Suppressor macrophage (primary cell): ENCODE data around the gene SGPP2.
A peak's percentile ranks its signal among the peaks of the same experiment; 100 is the strongest.
"Not testable (repeated sequence)": the region's sequence is repeated elsewhere in the genome, so short reads cannot be mapped to it uniquely, and the experiment has no call there.

ENCODE experiments used
- DNase-seq, 4 experiments: peaks; one replicate each; pipeline ENCODE4 v3.0.0-alpha.2; 2020 to 2022

Gene SGPP2

DNA sequence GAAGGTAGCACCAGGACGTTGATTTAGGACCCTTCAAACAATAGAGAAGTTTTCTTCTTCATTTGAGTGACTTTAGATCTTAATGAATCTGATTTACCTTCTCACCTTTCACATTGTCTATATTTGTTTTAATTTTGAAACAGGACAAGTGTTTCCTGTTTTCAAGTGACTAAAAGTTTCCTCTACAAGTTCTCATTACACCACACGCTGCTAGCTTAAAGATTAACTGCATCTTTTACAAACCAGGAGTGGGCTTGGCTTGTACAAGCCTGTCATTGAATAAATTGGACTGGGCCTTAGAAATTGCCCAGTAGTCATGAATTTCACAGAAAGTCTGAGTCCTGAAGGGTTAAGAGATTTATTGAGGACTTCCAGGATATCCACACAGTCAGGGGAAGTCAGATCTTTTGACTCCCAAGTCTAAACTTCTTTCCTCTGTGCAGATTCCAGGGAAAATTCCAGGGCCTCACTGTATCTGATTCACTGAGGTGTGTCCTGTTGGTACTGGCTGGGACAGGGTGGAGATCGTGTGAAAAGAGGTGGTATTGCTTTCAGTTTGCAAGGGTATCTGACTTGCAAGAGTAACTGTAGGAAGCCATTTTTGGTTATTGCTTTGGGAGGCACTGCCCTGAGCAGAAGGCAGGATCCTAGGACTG is 3.4 kb downstream of the SGPP2 start:
- peak in 3 of 4 experiments; percentile 18 to 43 (median 36) for DNase-seq

DNA sequence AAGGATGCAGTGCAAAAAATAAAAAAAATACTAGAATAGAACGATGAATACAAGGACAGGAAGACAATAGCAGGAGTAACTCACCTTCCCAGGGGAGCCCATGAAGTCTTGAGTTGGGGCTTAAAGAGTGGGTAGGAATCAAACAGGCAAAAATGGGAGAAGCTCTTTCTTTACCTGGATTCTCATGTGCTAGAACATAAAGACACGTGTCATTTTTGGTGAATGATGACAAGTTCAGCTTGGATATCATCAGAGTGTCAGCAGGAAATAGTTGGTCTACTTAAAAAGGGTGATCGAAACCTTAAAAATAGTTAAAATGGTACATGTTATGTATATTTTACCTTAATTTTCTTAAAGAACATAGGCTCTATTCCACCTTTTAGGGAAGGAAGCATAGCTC is 5.7 kb downstream of the SGPP2 start:
- no peak for DNase-seq

DNA sequence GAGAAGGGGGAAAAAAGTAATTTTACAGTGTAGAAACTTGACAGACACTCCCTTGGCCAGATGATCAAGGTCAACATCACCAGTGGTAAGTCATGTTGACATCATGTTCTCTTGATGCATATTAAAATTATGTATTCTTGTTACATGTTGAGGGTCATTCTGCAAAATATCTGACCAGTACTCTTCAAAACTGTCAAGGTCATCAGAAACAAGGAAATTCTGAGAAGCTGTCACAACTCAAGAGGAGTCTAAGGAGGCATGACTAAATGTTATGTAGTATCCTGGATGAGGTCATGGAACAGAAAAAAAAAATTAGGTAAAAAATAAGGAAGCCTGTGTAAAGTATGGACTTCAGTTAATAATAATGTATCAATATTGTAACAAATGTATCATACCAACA is 6.3 kb downstream of the SGPP2 start:
- DNase-seq: peak in 3 of 4 experiments; percentile 15 to 75 (median 63)

DNA sequence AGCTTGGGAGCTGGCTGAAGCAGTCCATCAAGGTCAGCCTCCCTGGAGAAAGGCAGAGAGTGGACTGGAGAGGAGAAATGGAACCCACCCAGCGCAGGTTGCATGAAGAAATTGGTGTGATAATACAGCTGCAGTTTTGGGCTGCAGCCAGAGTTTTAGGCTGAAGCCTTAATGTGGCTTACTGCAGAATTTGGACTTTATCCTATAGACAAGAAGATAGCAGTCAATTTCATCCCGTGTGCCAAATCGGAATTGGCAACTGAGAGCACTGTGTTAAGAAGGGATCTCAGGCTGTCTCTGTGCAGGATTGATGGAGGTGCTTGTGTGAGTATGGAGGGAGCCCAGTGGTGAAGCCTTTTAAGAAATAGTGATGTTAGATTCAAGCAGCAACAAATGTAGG is 7.5 kb downstream of the SGPP2 start:
- no peak for DNase-seq

DNA sequence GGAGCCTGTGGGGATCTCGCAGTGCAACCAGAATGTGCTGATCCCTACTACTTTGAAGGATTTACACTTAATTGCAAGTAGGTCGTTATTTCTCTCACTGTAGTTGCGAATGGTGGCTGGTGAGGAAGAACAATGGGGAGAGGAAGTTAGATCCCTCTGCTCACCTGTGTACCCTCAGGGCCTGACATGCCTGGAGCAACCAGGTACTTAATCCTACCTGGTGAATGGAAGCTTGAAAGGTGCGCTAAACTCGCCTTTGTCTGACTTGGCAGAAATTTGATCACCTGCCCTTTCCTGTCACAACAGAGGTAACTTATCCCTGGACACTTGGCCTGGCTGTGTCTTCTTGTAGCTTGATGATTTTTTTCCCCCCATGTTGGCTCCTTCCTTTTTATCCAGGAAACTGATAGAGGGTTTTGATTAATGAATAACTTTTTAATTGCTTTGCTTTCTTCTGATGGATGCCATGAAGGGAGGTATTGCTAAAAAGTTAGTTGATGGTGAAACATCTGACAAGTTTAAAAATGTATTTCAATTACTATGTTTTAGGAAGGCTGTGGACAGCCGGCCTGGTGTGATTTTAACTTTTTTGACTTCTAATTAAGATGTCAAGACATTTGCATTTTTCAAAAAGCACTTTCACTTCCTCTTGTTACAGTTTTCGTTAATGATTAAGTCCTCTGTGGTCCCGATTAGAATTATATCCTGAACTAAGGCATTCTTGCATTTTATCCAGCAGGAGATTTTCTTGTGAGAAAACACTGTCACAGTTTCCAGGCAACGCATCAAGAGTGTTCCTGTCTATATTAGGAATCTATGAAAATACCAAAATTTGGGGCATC is 9.2 kb downstream of the SGPP2 start:
- no peak for DNase-seq

DNA sequence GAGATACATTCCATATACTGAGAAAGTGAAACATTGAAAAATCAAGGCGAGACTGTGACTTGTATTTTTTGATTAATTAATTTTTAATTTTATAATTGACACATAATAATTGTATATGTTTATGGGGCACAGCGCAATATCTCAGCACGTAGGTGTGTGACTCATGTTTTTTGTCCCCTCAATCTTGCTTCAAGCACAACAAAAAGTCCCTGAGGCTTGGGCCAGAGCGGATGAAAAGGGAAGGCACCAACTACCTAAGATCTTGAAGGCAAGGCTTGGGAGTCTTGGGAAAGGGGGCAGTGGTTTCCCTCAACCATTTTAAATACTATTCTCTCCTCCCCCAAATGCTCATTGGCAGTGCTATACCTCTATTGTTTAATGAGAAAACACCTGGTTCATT is 9.9 kb downstream of the SGPP2 start:
- no peak for DNase-seq

DNA sequence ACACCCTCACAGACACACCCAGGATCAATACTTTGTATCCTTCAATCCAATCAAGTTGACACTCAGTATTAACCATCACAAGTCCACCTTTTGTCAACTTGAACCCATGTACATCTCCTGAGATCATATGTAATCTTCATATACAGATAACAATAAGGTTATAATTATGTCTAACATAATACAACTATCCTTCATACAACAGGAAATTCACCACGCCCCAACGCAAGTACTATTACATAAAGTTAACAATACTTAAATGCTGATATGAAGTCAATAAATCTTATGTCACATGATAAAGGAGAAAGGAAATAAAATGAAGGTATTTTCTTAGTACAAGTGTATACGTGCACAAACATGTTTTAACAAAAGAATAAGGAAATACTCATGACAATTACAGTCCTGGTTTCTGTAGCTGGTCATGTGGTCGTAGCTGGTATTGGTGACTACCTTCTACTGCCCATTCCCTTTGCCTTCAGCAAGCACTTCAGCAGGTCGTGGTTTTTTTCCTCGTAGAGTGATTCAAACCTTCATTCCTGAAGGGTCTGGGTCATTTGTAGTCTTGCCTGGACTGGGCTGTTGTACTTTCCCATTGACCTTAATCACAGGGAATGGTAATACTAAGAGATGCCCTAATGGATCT is 11.2 kb downstream of the SGPP2 start:
- not testable (repeated sequence) for DNase-seq

DNA sequence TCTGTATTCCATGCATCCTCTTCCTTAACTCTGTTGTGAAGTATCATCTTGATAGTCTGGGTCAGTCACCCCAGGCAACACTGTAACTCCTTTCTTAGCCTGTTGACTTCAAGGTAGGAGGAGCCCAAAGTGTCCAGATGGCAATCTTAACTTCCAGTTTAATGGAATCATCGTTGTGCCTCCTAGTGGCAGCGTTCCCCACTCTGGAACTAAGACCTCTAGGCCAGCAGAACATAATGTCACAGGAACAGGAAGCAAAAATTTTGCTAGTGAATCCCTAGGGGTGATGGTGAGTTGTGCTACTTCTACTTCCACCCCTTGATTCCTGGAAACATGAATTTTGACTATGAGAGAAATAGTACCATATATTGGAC is 11.7 kb downstream of the SGPP2 start:
- DNase-seq: peak in 1 of 4 experiments; percentile 15

DNA sequence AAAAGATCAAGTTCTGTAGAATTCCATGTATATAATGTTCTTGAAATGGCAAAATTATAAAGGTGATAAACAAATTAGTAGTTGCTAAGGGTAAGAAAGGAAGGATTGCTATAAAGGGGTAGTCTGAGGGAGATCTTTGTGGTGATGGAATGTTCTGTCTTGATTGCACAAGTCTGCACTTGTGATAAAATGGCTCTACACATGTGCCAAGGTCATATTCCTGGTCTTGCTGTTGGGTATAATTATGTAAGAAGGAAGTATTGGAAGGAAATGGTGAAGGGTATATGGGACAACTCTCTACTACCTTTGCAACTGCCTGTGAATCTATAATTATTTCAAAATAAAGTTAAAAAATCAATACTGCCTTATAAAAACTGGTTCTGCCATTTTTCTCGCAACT is 15.3 kb downstream of the SGPP2 start:
- no peak for DNase-seq

DNA sequence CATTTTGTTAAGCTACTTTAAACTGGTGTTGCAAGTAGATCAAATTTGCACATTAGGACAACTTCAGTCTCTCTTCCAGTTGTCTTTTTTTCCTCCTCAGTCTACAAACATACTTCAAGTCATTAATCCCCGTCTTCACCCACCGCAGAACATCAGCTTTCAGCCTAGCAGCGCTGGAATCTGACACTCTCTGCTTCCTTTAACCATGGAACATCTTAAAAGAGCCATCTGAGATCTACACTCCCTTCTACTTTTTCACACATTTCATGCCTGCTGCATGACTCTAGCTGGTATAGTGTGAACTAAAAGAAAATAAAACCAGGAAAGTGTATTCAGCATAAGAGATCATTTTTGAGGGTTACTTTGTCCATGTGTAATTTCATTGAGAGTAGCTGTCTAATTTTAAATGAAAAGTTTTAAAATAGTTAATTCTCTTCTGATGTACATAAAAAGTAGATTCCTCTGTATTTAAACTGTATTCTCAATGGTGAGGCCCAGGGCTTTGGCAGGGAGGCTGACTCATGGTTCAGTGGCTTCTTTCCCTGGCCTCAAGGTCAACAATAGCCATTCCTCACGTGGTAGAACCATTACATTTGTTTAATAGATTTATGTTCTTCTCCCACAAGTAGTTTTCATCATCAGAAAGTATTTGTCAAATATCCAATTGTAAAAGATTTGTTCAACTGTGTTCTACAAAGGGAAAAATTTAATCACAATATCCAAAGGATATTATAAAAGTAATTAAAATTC is 16.5 kb downstream of the SGPP2 start:
- DNase-seq: peak in 2 of 4 experiments; percentile 9 to 16

DNA sequence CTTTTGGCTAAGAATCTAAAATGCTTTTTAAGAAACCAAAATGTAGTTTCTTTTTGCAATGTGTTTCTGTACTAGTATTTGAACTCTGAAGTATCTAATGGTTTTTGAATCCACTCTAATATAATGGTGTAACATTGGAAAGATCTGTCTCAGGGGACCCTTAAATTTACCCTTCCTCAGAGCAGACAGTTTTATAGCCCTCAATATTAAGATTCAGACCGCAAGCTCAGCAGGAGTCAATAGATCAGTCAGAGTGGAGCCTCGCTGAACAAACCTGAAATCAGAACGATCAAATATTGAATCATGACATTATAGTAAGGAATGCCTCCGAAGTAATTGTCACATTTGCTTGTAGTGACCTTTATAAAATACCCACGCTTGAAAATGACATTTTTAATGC is 18.3 kb downstream of the SGPP2 start:
- DNase-seq: no peak

DNA sequence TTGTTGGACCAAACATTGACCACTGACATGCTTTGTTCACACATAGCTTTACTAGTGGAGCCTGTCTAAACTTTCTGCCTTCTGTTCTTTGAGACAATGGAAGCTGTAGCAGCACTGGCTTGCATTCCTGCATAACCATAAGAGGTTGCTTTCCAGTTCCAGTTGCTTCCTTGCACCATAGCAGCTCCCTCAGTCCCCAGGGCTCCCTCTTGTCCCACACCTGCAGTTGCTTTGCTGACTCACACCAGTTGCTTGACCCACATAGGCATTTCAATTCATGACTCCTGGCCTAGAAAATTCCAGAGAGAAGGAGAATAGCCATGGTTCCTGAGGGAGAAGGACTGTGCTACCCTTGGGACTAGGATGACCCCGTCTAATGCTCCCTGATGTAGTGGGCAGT is 20.9 kb downstream of the SGPP2 start:
- DNase-seq: no peak

DNA sequence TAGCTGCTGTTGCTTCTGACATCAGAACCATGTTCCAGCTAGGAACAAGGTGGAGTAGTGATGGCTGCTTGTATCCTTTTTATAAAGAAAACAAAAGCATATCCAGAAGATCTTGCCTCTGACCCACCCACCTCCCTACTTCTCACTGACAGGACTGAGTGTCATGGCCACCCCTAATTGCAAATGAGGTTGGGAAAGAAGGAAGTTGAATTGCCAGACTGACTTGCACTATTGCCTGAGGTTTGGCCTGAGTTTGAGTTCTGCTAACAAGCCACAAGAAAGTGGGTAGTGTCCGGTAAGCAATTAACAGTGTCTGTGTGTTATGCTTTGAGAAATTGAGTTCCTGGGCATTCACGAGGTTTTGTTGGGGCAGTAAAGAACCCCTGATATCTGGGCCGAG is 22.8 kb downstream of the SGPP2 start:
- DNase-seq: peak; percentile 51 to 80 (median 70)

DNA sequence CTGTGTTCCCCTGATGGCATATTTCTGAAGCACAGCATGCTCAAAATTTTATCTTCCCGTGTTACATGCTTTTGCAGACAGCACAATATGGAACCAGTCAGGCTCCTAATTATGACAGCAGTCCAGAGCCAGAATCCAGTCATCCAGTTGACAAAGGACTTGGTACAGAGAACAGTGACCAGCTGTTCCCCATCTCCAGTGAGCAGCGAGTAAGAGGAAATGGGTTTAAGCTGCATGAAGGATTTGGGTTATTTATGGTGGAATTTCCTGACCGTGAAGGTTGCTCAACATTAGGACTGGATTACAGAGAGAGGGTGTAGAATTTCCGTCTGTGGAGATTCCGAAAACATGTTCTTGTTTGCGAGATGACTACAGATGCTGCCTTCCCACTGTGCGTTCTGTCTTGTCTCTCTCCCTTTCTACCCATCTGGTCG is 24.4 kb downstream of the SGPP2 start:
- peak; percentile 55 to 86 (median 76) for DNase-seq

DNA sequence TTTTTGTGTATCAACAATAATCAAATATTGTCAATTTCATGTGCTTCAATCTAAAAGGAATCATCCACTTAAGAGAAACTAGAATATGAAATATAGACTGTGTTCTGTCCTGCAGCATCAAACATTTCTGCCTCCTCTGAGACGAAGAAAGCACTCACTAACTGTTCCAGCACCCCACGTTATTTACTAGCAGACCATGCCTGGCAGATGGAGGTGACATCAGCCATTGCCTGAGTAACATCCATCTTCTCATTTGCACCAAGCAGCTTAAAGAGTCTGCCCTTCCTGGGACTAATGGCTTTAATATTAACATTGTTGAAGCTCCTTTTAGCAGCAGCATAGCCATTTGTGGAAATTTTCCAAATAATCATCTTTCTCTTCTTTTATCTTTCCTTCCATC is 25.7 kb downstream of the SGPP2 start:
- DNase-seq: no peak

DNA sequence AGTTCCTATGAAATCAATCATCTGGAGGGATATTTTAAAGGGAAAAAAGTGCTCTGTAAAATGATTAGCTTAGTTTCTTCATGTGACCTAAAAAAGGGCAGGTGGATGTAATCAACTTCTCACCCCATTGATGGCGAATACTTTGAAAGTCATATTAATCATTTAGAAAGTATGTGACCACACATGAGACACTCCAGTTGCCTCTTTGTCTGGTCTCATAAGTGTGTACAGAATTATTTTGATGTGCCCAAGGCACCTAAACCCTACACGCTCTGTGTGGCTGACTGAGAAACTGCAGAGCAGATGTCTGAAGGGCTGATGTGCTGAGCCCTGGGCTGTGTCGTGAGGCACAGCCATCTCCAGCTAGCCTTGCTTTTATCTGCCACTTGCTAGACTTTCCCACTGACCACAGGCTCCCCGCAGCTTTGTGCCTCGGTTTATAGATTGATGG is 26.9 kb downstream of the SGPP2 start:
- DNase-seq: no peak

DNA sequence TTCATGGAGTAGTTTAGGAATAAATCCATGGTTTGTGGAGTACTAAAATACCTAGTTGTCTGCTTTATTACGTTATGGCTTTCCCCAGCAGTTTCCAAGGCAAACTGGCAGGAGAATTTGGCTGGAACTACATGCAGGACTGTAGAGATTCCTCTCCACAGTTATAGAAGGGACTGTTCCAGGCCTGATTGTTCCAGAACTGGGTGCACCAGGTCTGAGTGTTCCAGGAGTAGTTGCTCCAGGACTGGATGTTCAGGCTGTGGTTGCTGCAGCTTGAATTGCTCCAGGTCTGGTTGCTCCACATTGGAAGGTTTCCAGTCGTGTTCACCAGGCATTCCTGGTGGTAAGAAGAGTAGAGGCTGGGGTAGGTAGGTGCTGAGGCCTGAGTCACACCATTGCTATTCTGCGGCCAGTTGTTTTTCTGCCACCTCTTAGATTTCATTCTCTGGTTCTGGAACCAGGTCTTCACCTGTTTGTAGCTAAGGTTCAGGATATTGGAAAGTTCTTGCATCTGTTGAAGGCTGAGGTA is 28.1 kb downstream of the SGPP2 start:
- no peak for DNase-seq

DNA sequence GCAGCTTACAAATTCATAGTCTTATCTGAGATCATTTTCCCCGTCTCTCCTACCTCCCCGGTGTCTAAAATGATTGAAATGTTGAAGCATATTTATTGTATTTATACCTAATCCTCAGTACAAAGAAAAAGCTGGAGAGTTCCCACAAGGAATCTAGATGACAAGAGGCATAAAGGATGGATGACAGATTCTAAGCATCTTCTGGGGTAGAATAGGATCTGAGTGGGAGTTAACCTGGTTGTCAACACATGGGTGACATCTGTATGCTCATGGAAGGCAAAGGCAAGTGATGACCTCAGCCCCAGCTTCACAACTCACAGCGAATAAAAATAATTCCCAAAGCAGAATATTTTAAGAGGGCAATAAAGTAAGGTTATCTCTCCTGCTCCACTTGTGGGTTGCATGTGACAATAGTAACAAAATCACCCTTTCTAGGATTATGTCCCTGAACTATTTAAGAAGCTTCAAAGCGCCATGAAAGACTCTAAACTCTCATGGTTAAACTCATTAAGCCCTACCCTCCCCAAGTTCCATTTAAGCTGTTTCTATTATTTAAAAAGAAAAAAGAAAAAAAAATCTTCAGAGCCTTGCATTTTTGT is 32.2 kb downstream of the SGPP2 start:
- DNase-seq: no peak

DNA sequence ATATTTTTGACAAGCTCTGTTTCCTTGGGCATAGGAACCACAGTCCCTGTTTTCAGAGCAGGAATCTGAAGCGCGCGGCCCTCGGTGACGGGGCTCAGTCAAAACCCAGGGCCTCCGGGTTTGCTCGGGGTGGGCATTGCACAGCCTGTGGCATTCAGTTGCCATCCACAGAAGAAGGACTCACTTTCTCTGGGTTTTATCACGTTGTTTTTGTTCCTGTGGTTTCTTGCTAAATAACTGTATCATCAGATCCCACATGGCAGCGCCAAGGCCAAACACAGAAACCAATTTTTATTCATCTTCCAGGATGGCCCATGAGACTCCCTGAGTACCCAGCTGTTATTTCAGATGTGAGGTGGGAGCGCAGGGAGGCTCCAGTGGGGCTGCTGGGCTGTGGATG is 35.6 kb downstream of the SGPP2 start:
- DNase-seq: no peak

DNA sequence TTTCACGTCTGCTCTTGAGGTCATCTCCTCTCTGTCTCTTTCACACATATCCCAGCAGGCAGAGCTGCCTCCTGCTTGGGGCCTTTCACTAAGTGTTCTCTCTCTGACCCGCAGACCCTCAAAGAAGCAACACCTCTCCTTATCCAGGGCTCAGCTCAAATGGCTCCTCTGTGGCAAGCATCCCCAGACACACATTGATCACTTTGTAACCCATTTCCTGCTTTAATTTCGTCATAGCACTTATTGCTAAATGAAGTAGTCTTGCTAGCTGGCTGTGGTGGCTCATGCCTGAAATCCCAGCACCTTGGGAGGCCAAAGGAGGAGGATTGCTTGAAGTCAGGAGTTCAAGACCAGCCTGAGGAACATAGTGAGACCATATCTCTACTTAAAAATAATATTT is 41.4 kb downstream of the SGPP2 start:
- no peak for DNase-seq

DNA sequence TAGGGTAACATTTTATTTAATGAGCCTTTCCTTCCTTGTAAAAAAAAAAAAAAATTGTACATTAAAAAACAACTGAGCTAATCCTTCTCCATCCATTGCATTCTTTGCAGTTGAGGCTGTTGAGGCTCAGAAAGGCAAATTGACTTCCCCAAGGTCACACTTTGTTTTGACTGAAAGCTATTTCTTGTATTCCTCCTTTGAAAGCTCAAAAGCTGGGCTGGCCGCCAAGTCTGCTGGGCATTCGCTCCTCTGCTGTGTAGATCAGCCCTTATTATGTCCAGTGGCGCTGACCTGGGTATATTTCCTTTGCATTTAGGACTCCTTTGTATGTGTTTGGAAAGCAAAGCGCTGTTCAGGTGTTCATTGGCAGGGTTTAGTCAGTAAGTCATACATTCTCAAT is 44.0 kb downstream of the SGPP2 start:
- peak in 2 of 4 experiments; percentile 8 to 11 for DNase-seq

DNA sequence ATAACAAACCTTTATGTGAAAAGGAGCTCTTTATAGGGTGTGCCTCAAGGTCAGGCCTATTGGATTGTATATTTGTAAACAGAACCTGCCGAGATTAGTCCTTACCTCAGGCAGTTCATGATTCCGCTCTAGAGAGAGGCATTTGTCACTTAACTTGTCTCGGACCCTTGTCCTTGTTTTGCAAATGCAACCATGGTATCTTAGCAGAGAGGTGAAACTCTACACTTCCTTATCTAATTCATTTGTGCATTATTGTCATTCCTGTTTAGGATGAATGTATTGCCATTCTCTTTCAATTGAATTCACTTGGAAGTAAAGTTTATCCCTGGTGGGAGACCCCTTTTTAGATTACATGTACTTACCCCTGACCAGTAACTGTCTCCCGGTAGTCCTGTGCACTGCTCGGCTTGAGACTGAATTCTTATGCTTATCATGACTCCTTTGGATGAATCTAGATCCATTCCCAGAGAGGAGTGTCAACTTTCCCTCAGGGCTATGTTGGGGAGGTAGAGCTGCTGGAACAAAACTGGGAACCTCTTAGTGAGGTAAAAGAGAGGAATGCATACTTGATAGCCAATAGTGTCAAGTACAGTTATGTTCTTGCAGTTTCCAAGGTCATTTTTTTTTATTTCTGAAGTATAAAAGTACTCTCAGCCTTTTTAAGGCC is 46.6 kb downstream of the SGPP2 start:
- DNase-seq: no peak
